ENCODE measurements around the gene FUBP3. TPM values are rescaled to one million over a fixed set of nuclear protein-coding genes. Genes with fewer than 3 reads are reported as not detected.

FUBP3 gene
- polyA plus RNA-seq, 1 of the 3 experiments (the other 2 are of a cell fraction), result 55.1 TPM

DNA sequence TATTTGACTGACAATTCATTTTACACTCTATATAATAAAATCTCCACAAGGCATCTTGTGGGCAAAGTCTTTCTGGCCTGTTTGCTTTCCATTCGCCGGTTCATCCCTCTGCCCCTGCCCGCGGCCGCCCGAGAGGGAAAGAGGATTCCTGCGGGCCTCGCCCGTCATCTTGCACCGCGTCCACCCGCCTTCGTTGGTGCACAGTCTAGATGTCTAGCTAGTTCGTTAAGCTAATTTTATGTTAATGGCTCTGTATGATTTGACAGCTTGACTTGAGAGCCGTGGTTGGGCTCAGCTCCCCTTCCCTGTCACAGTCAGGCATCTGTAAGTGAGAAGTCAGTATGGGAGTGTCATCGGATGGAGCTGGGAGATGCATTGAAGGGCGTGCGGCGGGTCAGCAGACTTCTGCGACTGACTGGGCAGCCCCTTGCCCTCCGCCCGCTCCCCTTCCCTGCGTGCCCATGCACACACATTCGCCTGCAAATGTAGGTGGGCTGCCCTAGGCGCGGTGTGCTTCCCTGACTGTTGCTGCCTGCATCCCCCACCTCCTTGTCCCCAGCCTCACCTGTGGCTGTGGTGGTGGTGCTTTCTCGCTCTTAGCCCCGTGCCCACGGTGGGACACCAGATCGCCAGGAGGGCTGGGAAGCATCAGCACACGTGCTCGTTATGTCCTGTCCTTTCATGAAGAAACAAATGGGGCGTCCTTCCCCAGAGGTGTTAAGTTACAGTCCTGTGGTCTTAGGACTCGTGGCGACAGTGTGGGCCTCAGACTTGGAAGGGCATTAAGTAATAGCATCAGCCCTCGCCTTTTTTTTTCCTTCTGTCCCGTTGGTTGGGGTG, 59.1 kb downstream of the FUBP3 start:
- CTCF ChIA-PET, result interaction anchor here (1.0 to 3.2 kb wide), 3 partner anchors 44 to 178 kb away, joined by 3 to 8 read pairs (median 4); no protein-coding TSS in a partner anchor
- no peak overlapping the region for H3K9ac ChIP-seq
- no peaks in the 10 kb centered on the region for H3F3A ChIP-seq (replicated peaks; ENCODE audit: insufficient read depth)
- H3K27me3 ChIP-seq (ENCODE audit: insufficient read depth), result no peaks in the 10 kb centered on the region
- H3K9me2 ChIP-seq, result no peaks in the 10 kb centered on the region
- H2AFZ ChIP-seq (ENCODE audit: low read depth), result no peak overlapping the region
- H3K4me1 ChIP-seq (ENCODE audit: control insufficient read depth in 1 of 2, insufficient read depth in 2 of 2, low read depth in 1 of 2, low read length in 1 of 2), result no peaks in the 10 kb centered on the region
- WGBS (ENCODE audit: low lambda C conversion rate), result 95% methylated on average over 37 of the region's 37 CpGs
- H3K79me2 ChIP-seq (ENCODE audit: insufficient read depth), result no peaks in the 10 kb centered on the region
- no peaks in the 10 kb centered on the region for H3K9me3 ChIP-seq
- DNase-seq, result no peak
- POLR2A ChIA-PET, result no interaction called here
- peaks cover 4 to 54% of the 10 kb centered on the region in 2 experiments for H3K36me3 ChIP-seq (replicated peaks in 1 of 2; ENCODE audit: control insufficient read depth in 1 of 2, insufficient read depth in 2 of 2, low read length in 1 of 2)
- H3K4me3 ChIP-seq (ENCODE audit: low read depth in 2 of 2, low read length in 1 of 2), result no peak overlapping the region
- no peak overlapping the region for H3K4me2 ChIP-seq
- H4K20me1 ChIP-seq (ENCODE audit: insufficient read depth), result no peaks in the 10 kb centered on the region
- no peak overlapping the region for H3K27ac ChIP-seq (ENCODE audit: low read depth in 2 of 2, low read length in 1 of 2)
- TF ChIP-seq POLR2AphosphoS5 (IDR thresholded peaks at IDR 0.05; ENCODE audit: low read depth, low read length) (no peak), EP300 (IDR thresholded peaks at IDR 0.05; ENCODE audit: borderline replicate concordance in 1 of 2, low read depth in 1 of 2, low read length in 1 of 2) (no peak), SMC3 (IDR thresholded peaks at IDR 0.05; ENCODE audit: low read depth, low read length) (no peak), GATA2 (CRISPR knock-in tag; IDR thresholded peaks at IDR 0.05) (no peak), JUND (IDR thresholded peaks at IDR 0.05) (no peak), FOXM1 (IDR thresholded peaks at IDR 0.05; ENCODE audit: low read depth) (no peak), RCOR1 (IDR thresholded peaks at IDR 0.05; ENCODE audit: low read length) (no peak), FOSL2 (IDR thresholded peaks at IDR 0.05; ENCODE audit: borderline replicate concordance, low read depth) (no peak)
- TF ChIP-seq, protein P1, sequence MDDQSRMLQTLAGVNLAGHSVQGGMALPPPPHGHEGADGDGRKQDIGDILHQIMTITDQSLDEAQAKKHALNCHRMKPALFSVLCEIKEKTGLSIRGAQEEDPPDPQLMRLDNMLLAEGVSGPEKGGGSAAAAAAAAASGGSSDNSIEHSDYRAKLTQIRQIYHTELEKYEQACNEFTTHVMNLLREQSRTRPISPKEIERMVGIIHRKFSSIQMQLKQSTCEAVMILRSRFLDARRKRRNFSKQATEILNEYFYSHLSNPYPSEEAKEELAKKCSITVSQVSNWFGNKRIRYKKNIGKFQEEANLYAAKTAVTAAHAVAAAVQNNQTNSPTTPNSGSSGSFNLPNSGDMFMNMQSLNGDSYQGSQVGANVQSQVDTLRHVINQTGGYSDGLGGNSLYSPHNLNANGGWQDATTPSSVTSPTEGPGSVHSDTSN (IDR thresholded peaks at IDR 0.05), result no peak
- TF ChIP-seq, protein P2, sequence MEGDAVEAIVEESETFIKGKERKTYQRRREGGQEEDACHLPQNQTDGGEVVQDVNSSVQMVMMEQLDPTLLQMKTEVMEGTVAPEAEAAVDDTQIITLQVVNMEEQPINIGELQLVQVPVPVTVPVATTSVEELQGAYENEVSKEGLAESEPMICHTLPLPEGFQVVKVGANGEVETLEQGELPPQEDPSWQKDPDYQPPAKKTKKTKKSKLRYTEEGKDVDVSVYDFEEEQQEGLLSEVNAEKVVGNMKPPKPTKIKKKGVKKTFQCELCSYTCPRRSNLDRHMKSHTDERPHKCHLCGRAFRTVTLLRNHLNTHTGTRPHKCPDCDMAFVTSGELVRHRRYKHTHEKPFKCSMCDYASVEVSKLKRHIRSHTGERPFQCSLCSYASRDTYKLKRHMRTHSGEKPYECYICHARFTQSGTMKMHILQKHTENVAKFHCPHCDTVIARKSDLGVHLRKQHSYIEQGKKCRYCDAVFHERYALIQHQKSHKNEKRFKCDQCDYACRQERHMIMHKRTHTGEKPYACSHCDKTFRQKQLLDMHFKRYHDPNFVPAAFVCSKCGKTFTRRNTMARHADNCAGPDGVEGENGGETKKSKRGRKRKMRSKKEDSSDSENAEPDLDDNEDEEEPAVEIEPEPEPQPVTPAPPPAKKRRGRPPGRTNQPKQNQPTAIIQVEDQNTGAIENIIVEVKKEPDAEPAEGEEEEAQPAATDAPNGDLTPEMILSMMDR (IDR thresholded peaks at IDR 0.05), result no peak
- TF ChIP-seq, protein P3, sequence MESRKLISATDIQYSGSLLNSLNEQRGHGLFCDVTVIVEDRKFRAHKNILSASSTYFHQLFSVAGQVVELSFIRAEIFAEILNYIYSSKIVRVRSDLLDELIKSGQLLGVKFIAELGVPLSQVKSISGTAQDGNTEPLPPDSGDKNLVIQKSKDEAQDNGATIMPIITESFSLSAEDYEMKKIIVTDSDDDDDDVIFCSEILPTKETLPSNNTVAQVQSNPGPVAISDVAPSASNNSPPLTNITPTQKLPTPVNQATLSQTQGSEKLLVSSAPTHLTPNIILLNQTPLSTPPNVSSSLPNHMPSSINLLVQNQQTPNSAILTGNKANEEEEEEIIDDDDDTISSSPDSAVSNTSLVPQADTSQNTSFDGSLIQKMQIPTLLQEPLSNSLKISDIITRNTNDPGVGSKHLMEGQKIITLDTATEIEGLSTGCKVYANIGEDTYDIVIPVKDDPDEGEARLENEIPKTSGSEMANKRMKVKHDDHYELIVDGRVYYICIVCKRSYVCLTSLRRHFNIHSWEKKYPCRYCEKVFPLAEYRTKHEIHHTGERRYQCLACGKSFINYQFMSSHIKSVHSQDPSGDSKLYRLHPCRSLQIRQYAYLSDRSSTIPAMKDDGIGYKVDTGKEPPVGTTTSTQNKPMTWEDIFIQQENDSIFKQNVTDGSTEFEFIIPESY (IDR thresholded peaks at IDR 0.05; ENCODE audit: borderline replicate concordance, low read depth), result no peak
